Measurements from ENCODE around the gene ARPC4. TPM values are rescaled to one million over a fixed set of nuclear protein-coding genes. Genes with fewer than 3 reads are reported as not detected.
A peak's percentile ranks its signal among the peaks of the same experiment; 100 is the strongest.

The ARPC4 gene
- total and polyA plus RNA-seq, 4 experiments from 2014 or later: 164 to 287 (median 201) TPM

- H3K27ac Mint-ChIP-seq: peak overlapping the region in 3 of 7 donors; percentile 15 to 37 (median 24)
- H3K4me3 Mint-ChIP-seq: peak overlapping the region in 1 of 8 donors; percentile 15
- H3K9me3 ChIP-seq (ENCODE audit: control insufficient read depth in 1 of 2, low read length in 2 of 2): no peaks in the 10 kb centered on the region
- no peaks in the 10 kb centered on the region for H3K27me3 Mint-ChIP-seq
- H3K4me1 ChIP-seq (ENCODE audit: insufficient read depth, low read length): peaks cover 39% of the 10 kb centered on the region
- ChIA-PET CTCF (ENCODE audit: partially characterized antibody) (no interaction called here), POLR2A (ENCODE audit: partially characterized antibody) (interaction anchor here (3.1 kb wide), 1 partner anchor 11 kb away, joined by 29 read pairs; the partner anchor contains the start of gene TTLL3)
- H3K4me1 Mint-ChIP-seq: peaks cover 24 to 53% (median 37%) of the 10 kb centered on the region in 4 donors
- intact Hi-C loops (cut with micrococcal nuclease): no loop called here
- no peak overlapping the region for H3K4me3 ChIP-seq (ENCODE audit: low read length in 2 of 2)
- no peaks in the 10 kb centered on the region for H3K9me3 Mint-ChIP-seq
- DNase-seq: no peak
- H3K36me3 ChIP-seq (ENCODE audit: insufficient read depth, low read length): peaks cover 43% of the 10 kb centered on the region
- no peaks in the 10 kb centered on the region for H3K27me3 ChIP-seq (ENCODE audit: insufficient read depth, low read length)
- peaks cover 40 to 72% of the 10 kb centered on the region in 2 donors for H3K36me3 Mint-ChIP-seq
- H3K27ac ChIP-seq (ENCODE audit: low read depth, low read length): no peak overlapping the region
These were observed 4.5 kb downstream of the ARPC4 start for GRCh38 chr3:9797196-9797945.

DNA sequence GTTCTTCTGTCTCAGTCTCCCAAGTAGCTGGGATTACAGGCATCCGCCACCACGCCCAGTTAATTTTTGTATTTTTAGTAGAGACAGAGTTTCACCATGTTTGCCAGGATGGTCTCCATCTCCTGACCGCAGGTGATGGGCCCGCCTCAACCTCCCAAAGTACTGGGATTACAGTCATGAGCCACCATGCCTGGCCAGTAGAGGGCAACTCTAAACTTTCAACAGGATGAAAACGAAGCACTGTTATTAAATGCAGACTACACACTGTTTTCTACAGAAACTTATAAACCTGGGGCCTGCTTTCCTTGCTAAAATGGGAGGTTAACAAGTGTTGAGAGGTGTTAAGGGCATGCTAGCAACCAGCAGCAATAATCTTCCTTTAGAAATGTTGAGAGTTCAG lies 7.6 kb downstream of the ARPC4 start:
- Mint-ChIP-seq H3K4me1 (peaks cover 14 to 28% (median 19%) of the 10 kb centered on the region in 4 donors), H3K36me3 (peaks cover 55 to 75% of the 10 kb centered on the region in 2 donors), H3K27ac (peak overlapping the region in 2 of 7 donors; percentile 16 to 21), H3K4me3 (no peak overlapping the region), H3K27me3 (no peaks in the 10 kb centered on the region), H3K9me3 (no peaks in the 10 kb centered on the region)
- H3K4me3 ChIP-seq (ENCODE audit: low read length in 2 of 2): no peak overlapping the region
- CTCF ChIA-PET (ENCODE audit: partially characterized antibody): no interaction called here
- POLR2A ChIA-PET (ENCODE audit: partially characterized antibody): interaction anchor here (1.1 to 1.5 kb wide), 3 partner anchors 8 to 133 kb away, joined by 3 to 6 read pairs (median 4); partner anchors contain the start of genes ARPC4, CRELD1 and TADA3
- peaks cover 17% of the 10 kb centered on the region for H3K4me1 ChIP-seq (ENCODE audit: insufficient read depth, low read length)
- DNase-seq: no peak
- intact Hi-C loops (cut with micrococcal nuclease): no loop called here
- H3K27ac ChIP-seq (ENCODE audit: low read depth, low read length): no peak overlapping the region
- H3K9me3 ChIP-seq (ENCODE audit: control insufficient read depth in 1 of 2, low read length in 2 of 2): no peaks in the 10 kb centered on the region
- peaks cover 71% of the 10 kb centered on the region for H3K36me3 ChIP-seq (ENCODE audit: insufficient read depth, low read length)
- no peaks in the 10 kb centered on the region for H3K27me3 ChIP-seq (ENCODE audit: insufficient read depth, low read length)

- POLR2A ChIA-PET (ENCODE audit: partially characterized antibody): interaction anchor here (0.7 to 4.5 kb wide), 3 partner anchors 11 to 88 kb away, joined by 3 to 38 read pairs (median 4); partner anchors contain the start of genes ARPC4 and TADA3
- H3K9me3 ChIP-seq (ENCODE audit: control insufficient read depth in 1 of 2, low read length in 2 of 2): no peaks in the 10 kb centered on the region
- no peaks in the 10 kb centered on the region for H3K27me3 ChIP-seq (ENCODE audit: insufficient read depth, low read length)
- DNase-seq: no peak
- Mint-ChIP-seq H3K4me1 (peaks cover 15 to 24% (median 19%) of the 10 kb centered on the region in 4 donors), H3K27me3 (no peaks in the 10 kb centered on the region), H3K36me3 (peaks cover 45 to 76% of the 10 kb centered on the region in 2 donors), H3K4me3 (no peak overlapping the region), H3K9me3 (no peaks in the 10 kb centered on the region), H3K27ac (peak overlapping the region in 4 of 7 donors; percentile 17 to 52 (median 44))
- peaks cover 10% of the 10 kb centered on the region for H3K4me1 ChIP-seq (ENCODE audit: insufficient read depth, low read length)
- no peak overlapping the region for H3K4me3 ChIP-seq (ENCODE audit: low read length in 2 of 2)
- intact Hi-C loops (cut with micrococcal nuclease): no loop called here
- H3K36me3 ChIP-seq (ENCODE audit: insufficient read depth, low read length): peaks cover 60% of the 10 kb centered on the region
- CTCF ChIA-PET (ENCODE audit: partially characterized antibody): interaction anchor here (1.7 to 2.0 kb wide), 2 partner anchors 8 to 11 kb away, joined by 5 to 6 read pairs; partner anchors contain the start of genes ARPC4 and TADA3
- no peak overlapping the region for H3K27ac ChIP-seq (ENCODE audit: low read depth, low read length)
These were observed 10.6 kb downstream of the ARPC4 start for GRCh38 chr3:9803494-9803893.

DNA sequence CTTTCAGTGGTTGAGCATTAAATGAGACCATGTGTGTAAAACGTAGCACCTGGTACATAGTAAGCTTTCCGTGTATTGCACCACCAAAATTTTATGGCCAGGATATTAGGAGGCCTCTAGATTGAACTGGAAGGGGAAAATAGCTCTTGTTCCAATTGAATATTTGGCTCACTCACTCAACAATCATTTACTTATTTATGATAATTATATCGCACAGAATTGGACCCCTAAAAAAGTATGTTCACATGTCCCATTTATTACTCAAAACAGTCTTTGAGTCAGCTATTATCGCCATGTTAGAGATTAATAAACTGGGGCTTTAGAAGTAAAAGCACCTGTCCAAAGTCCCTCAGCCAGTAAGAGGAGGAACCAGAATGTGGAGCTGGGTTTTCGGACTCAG lies 12.1 kb downstream of the ARPC4 start:
- H3K9me3 ChIP-seq (ENCODE audit: control insufficient read depth in 1 of 2, low read length in 2 of 2): no peaks in the 10 kb centered on the region
- ChIA-PET CTCF (ENCODE audit: partially characterized antibody) (interaction anchor here (0.8 to 2.0 kb wide), 7 partner anchors 9 to 431 kb away, joined by 3 to 6 read pairs (median 5); partner anchors contain the start of genes ARPC4 and TADA3), POLR2A (ENCODE audit: partially characterized antibody) (interaction anchor here (0.7 to 4.5 kb wide), 4 partner anchors 10 to 72 kb away, joined by 3 to 38 read pairs (median 3); partner anchors contain the start of genes ARPC4 and TADA3)
- intact Hi-C loops (cut with micrococcal nuclease): no loop called here
- Mint-ChIP-seq H3K27ac (peak overlapping the region in 1 of 7 donors; percentile 70), H3K4me1 (peaks cover 26 to 36% (median 29%) of the 10 kb centered on the region in 4 donors), H3K4me3 (peak overlapping the region in 1 of 8 donors; percentile 15), H3K36me3 (peaks cover 38 to 70% of the 10 kb centered on the region in 2 donors), H3K9me3 (no peaks in the 10 kb centered on the region), H3K27me3 (no peaks in the 10 kb centered on the region)
- H3K27ac ChIP-seq (ENCODE audit: low read depth, low read length): no peak overlapping the region
- DNase-seq: no peak
- no peaks in the 10 kb centered on the region for H3K27me3 ChIP-seq (ENCODE audit: insufficient read depth, low read length)
- H3K4me1 ChIP-seq (ENCODE audit: insufficient read depth, low read length): peaks cover 21% of the 10 kb centered on the region
- peaks cover 48% of the 10 kb centered on the region for H3K36me3 ChIP-seq (ENCODE audit: insufficient read depth, low read length)
- no peak overlapping the region for H3K4me3 ChIP-seq (ENCODE audit: low read length in 2 of 2)

GRCh38 chr3:9806137-9806536 lies 13.3 kb downstream of the ARPC4 start:
- Histone ChIP-seq H3K36me3 (ENCODE audit: insufficient read depth, low read length) (peaks cover 38% of the 10 kb centered on the region), H3K4me1 (ENCODE audit: insufficient read depth, low read length) (peaks cover 27% of the 10 kb centered on the region), H3K9me3 (ENCODE audit: control insufficient read depth in 1 of 2, low read length in 2 of 2) (no peaks in the 10 kb centered on the region), H3K4me3 (ENCODE audit: low read length in 2 of 2) (no peak overlapping the region), H3K27me3 (ENCODE audit: insufficient read depth, low read length) (no peaks in the 10 kb centered on the region), H3K27ac (ENCODE audit: low read depth, low read length) (no peak overlapping the region)
- H3K4me1 Mint-ChIP-seq: peaks cover 32 to 45% (median 37%) of the 10 kb centered on the region in 4 donors
- H3K9me3 Mint-ChIP-seq: no peaks in the 10 kb centered on the region
- H3K27me3 Mint-ChIP-seq: no peaks in the 10 kb centered on the region
- DNase-seq: no peak
- H3K36me3 Mint-ChIP-seq: peaks cover 32 to 61% of the 10 kb centered on the region in 2 donors
- CTCF ChIA-PET (ENCODE audit: partially characterized antibody): interaction anchor here (1.5 kb wide), 1 partner anchor 20 kb away, joined by 5 read pairs; no protein-coding TSS in a partner anchor
- POLR2A ChIA-PET (ENCODE audit: partially characterized antibody): interaction anchor here (1.6 to 4.5 kb wide), 3 partner anchors 10 to 73 kb away, joined by 3 to 38 read pairs (median 29); partner anchors contain the start of genes ARPC4 and TADA3
- intact Hi-C loops (cut with micrococcal nuclease): no loop called here
- H3K4me3 Mint-ChIP-seq: no peak overlapping the region
- peak overlapping the region in 3 of 7 donors; percentile 31 to 87 (median 42) for H3K27ac Mint-ChIP-seq

- intact Hi-C loops (cut with micrococcal nuclease): no loop called here
- POLR2A ChIA-PET (ENCODE audit: partially characterized antibody): interaction anchor here (0.6 to 4.5 kb wide), 8 partner anchors 11 to 126 kb away, joined by 3 to 60 read pairs (median 4); partner anchors contain the start of genes ARPC4, CRELD1, IL17RE and TADA3
- no peaks in the 10 kb centered on the region for H3K9me3 ChIP-seq (ENCODE audit: control insufficient read depth in 1 of 2, low read length in 2 of 2)
- Mint-ChIP-seq H3K4me3 (peak overlapping the region in 1 of 8 donors; percentile 21), H3K36me3 (peaks cover 28 to 58% of the 10 kb centered on the region in 2 donors), H3K4me1 (peaks cover 37 to 53% (median 41%) of the 10 kb centered on the region in 4 donors), H3K27ac (peak overlapping the region in 5 of 7 donors; percentile 24 to 98 (median 87)), H3K9me3 (no peaks in the 10 kb centered on the region), H3K27me3 (no peaks in the 10 kb centered on the region)
- H3K27me3 ChIP-seq (ENCODE audit: insufficient read depth, low read length): no peaks in the 10 kb centered on the region
- H3K27ac ChIP-seq (ENCODE audit: low read depth, low read length): no peak overlapping the region
- no peak overlapping the region for H3K4me3 ChIP-seq (ENCODE audit: low read length in 2 of 2)
- H3K4me1 ChIP-seq (ENCODE audit: insufficient read depth, low read length): peaks cover 27% of the 10 kb centered on the region
- DNase-seq: no peak
- CTCF ChIA-PET (ENCODE audit: partially characterized antibody): interaction anchor here (1.8 to 3.2 kb wide), 3 partner anchors 11 to 25 kb away, joined by 5 to 15 read pairs (median 5); partner anchors contain the start of genes ARPC4 and TADA3
- peaks cover 31% of the 10 kb centered on the region for H3K36me3 ChIP-seq (ENCODE audit: insufficient read depth, low read length)
These were observed 14.1 kb downstream of the ARPC4 start for GRCh38 chr3:9806688-9807589.

Measured in CD4-positive, alpha-beta memory T cell (primary cell).